Mucosa of descending colon (tissue), 3 donors: ENCODE results near the gene FTO. TPM values are rescaled to one million over a fixed set of nuclear protein-coding genes. Genes with fewer than 3 reads are reported as not detected.
A peak's percentile ranks its signal among the peaks of the same experiment; 100 is the strongest.

Experiments used
- ATAC-seq: fragments of 200-7000 bp; cut with Tn5 transposase; one replicate; pipeline ENCODE4 v1.9.1; 2020; ENCODE audit warnings: mild to moderate bottlenecking, moderate library complexity
- DNase-seq, 3 donors: peaks; one replicate each; pipeline ENCODE4 v3.0.0-alpha.2; 2020
- H3K36me3 ChIP-seq: fragments of 200-600 bp; one replicate; pipeline ENCODE4 v1.8.0; 2021; ENCODE audit warnings: low read depth, mild to moderate bottlenecking
- H3K4me1 ChIP-seq: fragments of 200-600 bp; one replicate; pipeline ENCODE4 v1.8.0; 2021; ENCODE audit warnings: low read depth, mild to moderate bottlenecking
- H3K4me3 ChIP-seq: fragments of 200-600 bp; one replicate; pipeline ENCODE4 v1.8.0; 2021; ENCODE audit warnings: mild to moderate bottlenecking
- H3K9me3 ChIP-seq: fragments of 200-600 bp; one replicate; pipeline ENCODE4 v1.8.0; 2021; ENCODE audit warnings: mild to moderate bottlenecking
- intact Hi-C, 2 donors: fragments of 100-400 bp; cut with DNase I in 1 of 2; cut with micrococcal nuclease in 1 of 2; formaldehyde crosslinking; loops; one replicate each; pipeline versions ENCODE4 v1.11.0 to v1.11.1; 2022; cut with DNase I, micrococcal nuclease
- total RNA-seq, 3 donors: library from RNA; stranded (reverse); fragmentation: NEBNext Ultra II Directional in 2 of 3; extraction: Animal tissue kit (Norgen Biotek cat#: 25700) in 2 of 3; gene quantifications; one replicate each; pipeline versions ENCODE4 v1.2.1 to v1.2.4, GENCODE V29; 2021 to 2023
- TF ChIP-seq, protein P1 (sequence below): fragments of 200-600 bp; IDR thresholded peaks from one replicate; pipeline ENCODE4 v1.8.0; 2022; ENCODE audit warnings: antibody characterized with exemption, mild to moderate bottlenecking
- donor health status: DM: no; HTN: no; CAD: no; lungs with moderate emphysema.
- donor health status: DM: no; HTN: no; CAD: no.
- donor health status: DM: no; HTN: yes; CAD: no.

The FTO gene
- total RNA-seq, 3 donors from 2014 or later: 38.0 to 81.7 (median 39.1) TPM

GRCh38 chr16:53736297-53736696 is 32.3 kb downstream of the FTO start:
- TF ChIP-seq, protein P1, sequence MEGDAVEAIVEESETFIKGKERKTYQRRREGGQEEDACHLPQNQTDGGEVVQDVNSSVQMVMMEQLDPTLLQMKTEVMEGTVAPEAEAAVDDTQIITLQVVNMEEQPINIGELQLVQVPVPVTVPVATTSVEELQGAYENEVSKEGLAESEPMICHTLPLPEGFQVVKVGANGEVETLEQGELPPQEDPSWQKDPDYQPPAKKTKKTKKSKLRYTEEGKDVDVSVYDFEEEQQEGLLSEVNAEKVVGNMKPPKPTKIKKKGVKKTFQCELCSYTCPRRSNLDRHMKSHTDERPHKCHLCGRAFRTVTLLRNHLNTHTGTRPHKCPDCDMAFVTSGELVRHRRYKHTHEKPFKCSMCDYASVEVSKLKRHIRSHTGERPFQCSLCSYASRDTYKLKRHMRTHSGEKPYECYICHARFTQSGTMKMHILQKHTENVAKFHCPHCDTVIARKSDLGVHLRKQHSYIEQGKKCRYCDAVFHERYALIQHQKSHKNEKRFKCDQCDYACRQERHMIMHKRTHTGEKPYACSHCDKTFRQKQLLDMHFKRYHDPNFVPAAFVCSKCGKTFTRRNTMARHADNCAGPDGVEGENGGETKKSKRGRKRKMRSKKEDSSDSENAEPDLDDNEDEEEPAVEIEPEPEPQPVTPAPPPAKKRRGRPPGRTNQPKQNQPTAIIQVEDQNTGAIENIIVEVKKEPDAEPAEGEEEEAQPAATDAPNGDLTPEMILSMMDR: no peak
- intact Hi-C loops: no loop called here
- Histone ChIP-seq H3K9me3 (no peaks in the 10 kb centered on the region), H3K4me3 (no peak overlapping the region), H3K4me1 (peaks cover 25% of the 10 kb centered on the region), H3K36me3 (no peaks in the 10 kb centered on the region)
- DNase-seq (no peak), ATAC-seq (no peak)

DNA sequence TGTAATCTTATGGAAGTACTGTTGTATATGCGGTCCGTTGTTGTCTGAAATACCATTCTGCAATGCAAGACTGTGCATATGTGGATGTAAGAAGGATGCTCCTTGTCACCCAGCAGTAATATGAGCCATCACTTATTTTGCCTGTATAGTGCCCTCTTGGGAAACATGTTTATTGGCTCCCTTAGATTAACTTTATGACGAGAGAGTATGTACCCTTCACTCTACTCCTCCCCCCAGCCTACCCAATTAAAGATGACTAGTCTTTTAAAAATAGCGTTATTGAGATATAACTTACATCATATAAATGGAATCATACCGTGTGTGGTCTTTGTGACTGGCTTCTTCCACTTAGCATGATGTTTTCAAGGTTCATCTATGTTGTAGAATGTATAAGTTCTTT is 33.6 kb downstream of the FTO start:
- Histone ChIP-seq H3K9me3 (no peaks in the 10 kb centered on the region), H3K4me3 (no peak overlapping the region), H3K36me3 (no peaks in the 10 kb centered on the region), H3K4me1 (peaks cover 13% of the 10 kb centered on the region)
- intact Hi-C loops: no loop called here
- ATAC-seq (no peak), DNase-seq (no peak)
- TF ChIP-seq, protein P1: no peak

DNA sequence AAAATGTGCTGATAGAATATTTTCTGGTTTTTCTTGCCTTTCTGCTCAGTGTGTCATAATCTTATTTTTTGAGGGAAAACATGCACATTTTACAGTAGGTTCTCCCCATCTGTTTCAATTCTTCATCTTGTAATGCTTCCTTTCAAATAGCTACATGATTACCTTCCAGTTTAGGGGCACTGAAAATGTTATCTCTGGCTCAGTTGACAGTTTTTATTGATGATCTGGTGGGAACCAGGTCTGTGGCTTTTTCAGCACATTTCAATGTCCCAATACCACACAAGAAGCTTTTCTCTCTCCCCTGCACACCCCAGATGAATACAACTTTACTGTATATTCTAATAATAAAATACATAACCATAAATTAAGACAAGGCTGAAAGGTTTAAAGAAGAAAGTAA is 36.5 kb downstream of the FTO start:
- no peaks in the 10 kb centered on the region for H3K36me3 ChIP-seq
- H3K4me3 ChIP-seq: no peak overlapping the region
- TF ChIP-seq, protein P1: no peak
- H3K9me3 ChIP-seq: no peaks in the 10 kb centered on the region
- H3K4me1 ChIP-seq: peaks cover 14% of the 10 kb centered on the region
- ATAC-seq: no peak
- intact Hi-C loops: no loop called here
- DNase-seq: no peak

DNA sequence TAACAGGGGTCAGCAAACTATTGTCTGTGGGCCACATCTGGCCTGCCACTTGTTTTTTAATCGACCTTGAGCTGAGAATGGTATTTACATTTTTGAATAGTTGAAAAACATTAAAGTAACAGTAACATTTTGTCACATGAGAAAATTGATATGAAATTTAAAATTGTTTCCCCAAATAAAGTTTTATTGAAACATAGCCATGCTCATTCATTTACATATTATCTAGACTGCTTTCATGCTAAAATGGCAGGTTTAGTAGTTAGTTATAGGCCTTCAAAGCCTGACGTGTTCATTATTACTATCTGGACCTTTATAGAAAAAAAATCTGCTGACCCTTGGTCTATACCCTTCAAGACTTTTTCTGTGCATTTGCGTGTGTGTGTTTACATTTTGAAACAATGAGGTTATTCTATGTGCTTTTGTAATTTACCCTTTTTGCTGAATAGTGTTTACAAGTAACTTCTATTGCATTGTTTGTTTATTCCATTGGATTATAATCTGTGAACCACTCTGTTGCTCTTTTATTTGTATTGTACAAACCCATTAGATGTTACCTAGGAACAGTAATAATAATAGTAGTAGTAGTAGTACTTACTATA is 37.1 kb downstream of the FTO start:
- H3K36me3 ChIP-seq: no peaks in the 10 kb centered on the region
- TF ChIP-seq, protein P1: no peak
- H3K9me3 ChIP-seq: no peaks in the 10 kb centered on the region
- no peak for DNase-seq
- H3K4me3 ChIP-seq: no peak overlapping the region
- intact Hi-C loops: no loop called here
- H3K4me1 ChIP-seq: peaks cover 17% of the 10 kb centered on the region
- no peak for ATAC-seq

DNA sequence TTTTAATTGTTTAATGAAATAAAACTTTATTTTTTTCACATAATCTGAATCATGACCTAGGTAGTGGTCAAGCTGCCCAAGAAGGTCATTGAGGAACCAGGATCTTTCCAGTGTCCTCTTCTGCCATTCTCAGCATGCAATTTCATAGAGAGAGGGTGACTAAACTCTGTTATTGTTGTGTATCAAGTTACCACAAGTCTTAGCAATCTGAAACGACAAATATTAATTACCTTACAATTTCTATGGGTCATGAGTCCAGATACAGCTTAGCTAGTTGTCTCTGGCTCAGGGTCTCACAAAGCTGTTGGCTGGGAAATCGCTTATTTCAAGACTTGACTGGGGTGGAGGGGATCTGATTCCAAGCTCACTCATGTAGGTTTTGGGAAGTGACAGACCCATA is 37.6 kb downstream of the FTO start:
- intact Hi-C loops: no loop called here
- DNase-seq: no peak
- TF ChIP-seq, protein P1: no peak

DNA sequence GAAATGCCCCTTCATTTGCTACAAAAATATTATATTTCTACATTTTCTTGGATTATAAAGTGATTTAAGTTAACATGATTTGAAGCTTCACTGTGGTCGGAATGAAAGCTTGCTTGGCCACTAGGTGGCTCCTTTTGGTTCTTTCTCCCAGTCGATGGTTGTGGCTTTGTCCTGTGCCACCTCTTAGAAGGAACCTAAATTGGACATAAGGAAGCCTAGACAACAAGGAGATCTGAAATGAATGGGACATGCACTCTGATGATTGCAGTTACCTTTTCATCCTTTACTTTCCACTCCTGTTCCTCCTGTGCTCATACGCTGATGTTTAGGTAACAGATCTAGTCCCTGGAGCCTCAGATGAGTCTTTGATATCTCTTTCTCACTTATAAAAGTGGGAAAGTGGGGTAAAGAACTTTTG is 39.2 kb downstream of the FTO start:
- no peak overlapping the region for H3K4me3 ChIP-seq
- peak; percentile 62 for ATAC-seq
- H3K36me3 ChIP-seq: no peaks in the 10 kb centered on the region
- peak in 1 of 3 donors; percentile 62 for DNase-seq
- intact Hi-C loops: no loop called here
- TF ChIP-seq, protein P1: peak; percentile 24
- peaks cover 17% of the 10 kb centered on the region for H3K4me1 ChIP-seq
- no peaks in the 10 kb centered on the region for H3K9me3 ChIP-seq

More for the DNA sequence above, 37.6 kb downstream of the FTO start:
- ATAC-seq: no peak
- no peak overlapping the region for H3K4me3 ChIP-seq
- H3K4me1 ChIP-seq: peaks cover 17% of the 10 kb centered on the region
- H3K36me3 ChIP-seq: no peaks in the 10 kb centered on the region
- no peaks in the 10 kb centered on the region for H3K9me3 ChIP-seq
